ENCODE measurements around the gene GMCL1. TPM values are rescaled to one million over a fixed set of nuclear protein-coding genes. Genes with fewer than 3 reads are reported as not detected.

Gene GMCL1
- total RNA-seq, 2 donors from 2014 or later, result 19.7 to 25.5 TPM

DNA sequence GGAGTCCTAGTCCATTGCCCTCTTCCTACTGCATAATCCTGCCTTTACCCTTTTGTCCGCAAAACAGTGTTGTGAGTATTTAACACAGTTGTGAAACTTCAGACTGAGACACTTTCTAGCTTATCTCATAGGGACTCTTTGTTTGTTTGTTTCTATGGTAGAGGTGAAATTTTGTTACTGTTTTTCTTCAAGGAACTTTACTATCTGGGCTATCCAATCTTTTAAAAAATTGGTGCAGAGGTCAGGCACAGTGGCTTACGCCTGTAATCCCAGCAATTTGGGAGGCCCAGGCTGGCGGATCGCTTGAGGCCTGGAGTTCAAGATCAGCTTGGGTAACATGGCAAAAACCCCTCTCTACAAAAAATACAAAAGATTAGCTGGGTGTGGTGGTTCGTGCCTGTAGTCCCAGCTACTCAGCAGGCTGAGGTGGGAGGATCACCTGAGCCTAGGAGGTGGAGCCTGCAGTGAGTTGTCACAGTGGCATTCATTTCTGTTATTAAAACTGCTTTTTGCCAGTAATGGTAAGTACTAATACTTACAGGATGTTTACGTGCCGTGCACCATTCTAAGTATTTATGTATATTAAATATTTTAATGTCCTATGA, 18.8 kb downstream of the GMCL1 start:
- Histone ChIP-seq H3K27ac (ENCODE audit: low read depth, low read length) (no peak overlapping the region), H3K27me3 (ENCODE audit: control insufficient read depth, insufficient read depth, low read length, poor library complexity, severe bottlenecking) (peaks cover 6% of the 10 kb centered on the region), H3K4me1 (ENCODE audit: control insufficient read depth, insufficient read depth, low read length) (peaks cover 14% of the 10 kb centered on the region), H3K9ac (ENCODE audit: extremely low read depth, low read length, poor library complexity, severe bottlenecking) (no peak overlapping the region), H3K9me3 (ENCODE audit: control insufficient read depth, low read length) (no peaks in the 10 kb centered on the region), H3K4me3 (ENCODE audit: low read length) (no peak overlapping the region), H3K36me3 (ENCODE audit: control insufficient read depth, insufficient read depth, low read length) (peaks cover 49% of the 10 kb centered on the region)
- peaks cover 21% of the 10 kb centered on the region for H3K4me1 Mint-ChIP-seq
- peaks cover 11% of the 10 kb centered on the region for H3K27me3 Mint-ChIP-seq (ENCODE audit: insufficient read depth)
- WGBS, 2 experiments (ENCODE audit: insufficient coverage in 1 of 2, insufficient read length in 1 of 2), result 81 to 96% methylated on average over 4 to 5 of the region's 7 CpGs
- no peak for DNase-seq
- TF ChIP-seq, protein P1, sequence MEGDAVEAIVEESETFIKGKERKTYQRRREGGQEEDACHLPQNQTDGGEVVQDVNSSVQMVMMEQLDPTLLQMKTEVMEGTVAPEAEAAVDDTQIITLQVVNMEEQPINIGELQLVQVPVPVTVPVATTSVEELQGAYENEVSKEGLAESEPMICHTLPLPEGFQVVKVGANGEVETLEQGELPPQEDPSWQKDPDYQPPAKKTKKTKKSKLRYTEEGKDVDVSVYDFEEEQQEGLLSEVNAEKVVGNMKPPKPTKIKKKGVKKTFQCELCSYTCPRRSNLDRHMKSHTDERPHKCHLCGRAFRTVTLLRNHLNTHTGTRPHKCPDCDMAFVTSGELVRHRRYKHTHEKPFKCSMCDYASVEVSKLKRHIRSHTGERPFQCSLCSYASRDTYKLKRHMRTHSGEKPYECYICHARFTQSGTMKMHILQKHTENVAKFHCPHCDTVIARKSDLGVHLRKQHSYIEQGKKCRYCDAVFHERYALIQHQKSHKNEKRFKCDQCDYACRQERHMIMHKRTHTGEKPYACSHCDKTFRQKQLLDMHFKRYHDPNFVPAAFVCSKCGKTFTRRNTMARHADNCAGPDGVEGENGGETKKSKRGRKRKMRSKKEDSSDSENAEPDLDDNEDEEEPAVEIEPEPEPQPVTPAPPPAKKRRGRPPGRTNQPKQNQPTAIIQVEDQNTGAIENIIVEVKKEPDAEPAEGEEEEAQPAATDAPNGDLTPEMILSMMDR (conservative IDR thresholded peaks at IDR 0.05), result no peak
- no peak overlapping the region for H3K4me3 Mint-ChIP-seq
- no peaks in the 10 kb centered on the region for H3K9me3 Mint-ChIP-seq
- H3K36me3 Mint-ChIP-seq (ENCODE audit: low read depth), result peaks cover 53% of the 10 kb centered on the region
- peak overlapping the region; percentile 80 for H3K27ac Mint-ChIP-seq

DNA sequence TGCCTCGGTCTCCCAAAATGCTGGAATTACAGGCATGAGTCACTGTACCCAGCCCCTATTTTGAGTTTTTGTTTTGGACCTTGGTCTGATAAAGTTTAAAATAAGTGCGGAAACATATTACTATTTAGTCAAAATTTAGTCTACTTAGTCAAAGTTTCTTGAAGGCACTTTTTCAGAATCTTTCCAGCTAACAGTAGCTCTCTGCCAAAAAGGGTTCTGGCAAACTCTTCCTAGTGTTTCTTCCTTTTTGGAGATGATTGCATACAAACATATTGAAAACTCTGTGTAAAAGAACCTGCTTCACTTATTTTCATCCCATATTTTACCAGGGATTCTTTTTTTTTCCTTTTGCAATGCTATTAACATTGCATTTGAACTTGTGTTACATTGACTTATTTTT, 28.8 kb downstream of the GMCL1 start:
- H3K36me3 Mint-ChIP-seq (ENCODE audit: low read depth), result peaks cover 18% of the 10 kb centered on the region
- no peak overlapping the region for H3K27ac Mint-ChIP-seq
- no peaks in the 10 kb centered on the region for H3K27me3 ChIP-seq (ENCODE audit: control insufficient read depth, insufficient read depth, low read length, poor library complexity, severe bottlenecking)
- WGBS, 2 experiments (ENCODE audit: insufficient coverage in 1 of 2, insufficient read length in 1 of 2), result 90 to 98% methylated on average over 2 of the region's 2 CpGs
- H3K9ac ChIP-seq (ENCODE audit: extremely low read depth, low read length, poor library complexity, severe bottlenecking), result no peak overlapping the region
- TF ChIP-seq, protein P1 (conservative IDR thresholded peaks at IDR 0.05), result no peak
- H3K9me3 Mint-ChIP-seq, result no peaks in the 10 kb centered on the region
- no peaks in the 10 kb centered on the region for H3K9me3 ChIP-seq (ENCODE audit: control insufficient read depth, low read length)
- H3K4me3 ChIP-seq (ENCODE audit: low read length), result no peak overlapping the region
- peaks cover 30% of the 10 kb centered on the region for H3K36me3 ChIP-seq (ENCODE audit: control insufficient read depth, insufficient read depth, low read length)
- H3K4me3 Mint-ChIP-seq, result no peak overlapping the region
- H3K27me3 Mint-ChIP-seq (ENCODE audit: insufficient read depth), result no peaks in the 10 kb centered on the region
- DNase-seq, result no peak
- no peak overlapping the region for H3K27ac ChIP-seq (ENCODE audit: low read depth, low read length)
- H3K4me1 Mint-ChIP-seq, result no peaks in the 10 kb centered on the region
- peaks cover 3% of the 10 kb centered on the region for H3K4me1 ChIP-seq (ENCODE audit: control insufficient read depth, insufficient read depth, low read length)

DNA sequence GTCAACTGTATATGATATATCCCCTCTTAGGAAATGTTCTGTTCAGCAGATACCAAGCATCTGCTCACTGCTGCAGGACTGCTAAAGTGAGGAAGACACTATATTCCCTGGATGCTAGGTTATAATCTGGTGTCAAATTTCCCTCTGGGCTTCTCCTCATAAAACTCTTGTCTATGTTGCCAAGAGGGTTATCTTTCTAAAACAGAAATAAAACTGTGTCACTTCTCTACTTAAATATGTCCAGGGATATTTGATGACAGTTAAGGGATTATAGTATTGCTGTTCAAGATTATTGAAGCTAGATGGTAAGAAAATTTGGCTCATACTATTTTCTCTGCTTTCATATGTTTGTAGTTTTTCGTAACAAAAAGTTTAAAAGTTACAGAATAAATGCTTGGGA, 33.8 kb downstream of the GMCL1 start:
- peaks cover 63% of the 10 kb centered on the region for H3K36me3 ChIP-seq (ENCODE audit: control insufficient read depth, insufficient read depth, low read length)
- no peaks in the 10 kb centered on the region for H3K9me3 ChIP-seq (ENCODE audit: control insufficient read depth, low read length)
- Mint-ChIP-seq H3K36me3 (ENCODE audit: low read depth) (peaks cover 43% of the 10 kb centered on the region), H3K4me3 (no peak overlapping the region), H3K9me3 (no peaks in the 10 kb centered on the region), H3K27ac (no peak overlapping the region), H3K27me3 (ENCODE audit: insufficient read depth) (no peaks in the 10 kb centered on the region), H3K4me1 (no peaks in the 10 kb centered on the region)
- no peak overlapping the region for H3K9ac ChIP-seq (ENCODE audit: extremely low read depth, low read length, poor library complexity, severe bottlenecking)
- no peak overlapping the region for H3K27ac ChIP-seq (ENCODE audit: low read depth, low read length)
- H3K4me1 ChIP-seq (ENCODE audit: control insufficient read depth, insufficient read depth, low read length), result no peaks in the 10 kb centered on the region
- TF ChIP-seq, protein P1 (conservative IDR thresholded peaks at IDR 0.05), result no peak
- 74 to 100% methylated on average over 1 of the region's 1 CpG for WGBS, 2 experiments (ENCODE audit: insufficient coverage in 1 of 2, insufficient read length in 1 of 2)
- DNase-seq, result no peak
- no peak overlapping the region for H3K4me3 ChIP-seq (ENCODE audit: low read length)
- no peaks in the 10 kb centered on the region for H3K27me3 ChIP-seq (ENCODE audit: control insufficient read depth, insufficient read depth, low read length, poor library complexity, severe bottlenecking)
